Inferior parietal cortex (tissue), 1 donor: ENCODE results near the gene RCSD1.
"Not testable (repeated sequence)": the region's sequence is repeated elsewhere in the genome, so short reads cannot be mapped to it uniquely, and the experiment has no call there.

ENCODE experiments used
- DNase-seq: peaks from one replicate; pipeline ENCODE4 v3.0.0-alpha.2; 2016; ENCODE audit errors: extremely low spot score

RCSD1 gene

GRCh38 chr1:167715157-167715999, 85.3 kb downstream of the RCSD1 start:
- peak; percentile 98 for DNase-seq

DNA sequence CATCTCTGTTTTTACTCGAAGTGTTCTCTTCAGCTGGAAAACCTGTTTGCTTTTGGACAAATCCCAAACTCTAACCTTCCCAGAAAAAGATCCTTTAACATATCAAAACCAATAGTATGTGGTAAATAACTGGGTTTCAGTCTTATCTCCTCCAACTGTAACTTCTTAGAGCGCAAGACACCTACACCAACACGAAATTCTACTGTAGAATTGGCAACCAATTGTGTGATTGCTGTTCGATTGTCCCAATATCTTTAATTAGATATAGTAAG, 85.9 kb downstream of the RCSD1 start:
- DNase-seq = peak; percentile 36

DNA sequence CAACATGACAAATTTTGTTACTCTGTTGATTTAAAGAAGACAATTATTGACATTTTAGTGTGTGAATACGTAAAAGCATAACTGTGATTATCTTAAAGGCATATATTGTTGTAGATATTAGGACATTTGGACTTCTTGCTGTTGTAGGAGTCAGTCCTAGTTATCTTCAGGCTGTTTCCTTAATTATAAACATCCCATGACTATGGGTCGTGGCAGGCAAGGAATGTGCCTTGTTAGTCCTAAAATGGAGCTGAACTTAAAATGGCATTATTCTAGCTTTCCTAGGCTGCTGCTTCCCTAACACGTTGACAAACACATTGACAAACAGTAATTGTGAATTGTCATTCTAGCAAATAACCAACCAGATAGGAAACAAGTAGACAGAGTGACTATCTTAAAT, 87.3 kb downstream of the RCSD1 start:
- DNase-seq = no peak

DNA sequence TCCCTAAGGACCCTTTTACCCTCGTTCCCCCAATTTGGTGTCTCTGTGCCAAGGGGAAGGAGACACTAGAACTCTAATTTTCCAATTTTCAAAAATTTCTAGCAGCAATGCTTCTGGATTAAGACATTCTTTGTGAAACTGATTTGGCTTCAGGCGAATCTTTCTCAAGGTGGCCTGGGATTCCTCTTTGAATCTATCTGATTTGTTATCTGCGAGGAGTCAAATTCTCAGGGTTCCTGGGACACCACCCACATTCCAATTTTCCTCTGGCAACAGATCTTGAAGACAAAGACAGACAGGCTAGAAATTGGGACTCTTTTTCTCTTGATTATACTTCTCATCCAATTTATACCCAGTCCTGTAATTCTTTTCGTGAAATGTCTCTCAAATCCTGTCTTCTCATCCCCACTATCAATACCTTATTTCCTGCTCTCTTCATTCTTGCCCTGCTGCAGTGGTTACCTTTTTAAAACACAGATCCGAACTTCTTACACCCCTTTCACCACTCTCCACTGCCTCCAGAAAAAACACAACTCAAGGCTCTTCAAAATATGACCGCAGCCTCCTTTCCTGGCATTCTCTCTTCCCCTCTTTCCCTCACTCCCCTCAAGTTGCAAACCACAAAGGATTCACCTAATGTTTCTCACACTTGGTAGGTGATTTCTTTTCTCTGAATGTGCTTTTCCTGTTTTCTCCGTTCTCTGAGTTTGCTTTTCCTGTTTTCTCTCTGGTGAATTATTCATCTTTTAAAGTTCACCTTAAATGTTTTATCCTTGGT, 89.1 kb downstream of the RCSD1 start:
- DNase-seq = no peak

GRCh38 chr1:167719715-167720421, 89.8 kb downstream of the RCSD1 start:
- DNase-seq = not testable (repeated sequence)

DNA sequence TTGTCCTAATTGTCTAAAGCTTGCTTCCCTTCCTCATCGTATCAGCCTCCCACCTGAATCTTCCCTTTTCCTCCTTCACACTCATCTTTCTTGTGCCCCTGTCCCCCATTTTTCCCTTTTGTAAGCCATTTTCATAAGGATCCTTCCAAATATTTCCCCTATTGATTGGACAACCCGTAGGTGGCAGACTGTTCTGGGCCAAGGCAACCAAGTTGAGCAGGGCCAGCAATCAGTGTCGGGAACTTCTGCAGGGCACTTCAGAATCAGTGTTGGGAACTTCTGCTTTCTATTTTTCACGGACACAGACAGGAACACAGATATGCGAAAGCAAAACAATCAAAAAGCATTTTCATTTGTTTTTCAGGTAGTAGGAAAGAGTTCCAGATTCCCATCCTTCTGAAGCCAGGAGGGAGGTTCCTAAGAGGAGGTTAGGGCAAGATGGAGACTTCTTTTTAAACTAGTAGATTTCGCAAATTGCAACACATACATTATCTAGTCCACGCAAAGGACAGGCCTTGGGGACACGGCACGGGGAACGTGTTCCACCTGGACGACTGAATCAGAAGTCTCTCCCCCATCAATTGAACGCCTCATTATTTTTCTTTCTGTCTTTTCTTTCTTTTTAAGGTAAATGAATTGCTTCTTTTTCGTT, 91.1 kb downstream of the RCSD1 start:
- peak; percentile 73 for DNase-seq

- DNase-seq = peak; percentile 96
Measured at GRCh38 chr1:167721617-167722151, 91.7 kb downstream of the RCSD1 start, which contains the start of gene MPZL1. MPZL1 (plus strand) TSS chr1:167721982; CDS start chr1:167722152, 170 bp downstream.

DNA sequence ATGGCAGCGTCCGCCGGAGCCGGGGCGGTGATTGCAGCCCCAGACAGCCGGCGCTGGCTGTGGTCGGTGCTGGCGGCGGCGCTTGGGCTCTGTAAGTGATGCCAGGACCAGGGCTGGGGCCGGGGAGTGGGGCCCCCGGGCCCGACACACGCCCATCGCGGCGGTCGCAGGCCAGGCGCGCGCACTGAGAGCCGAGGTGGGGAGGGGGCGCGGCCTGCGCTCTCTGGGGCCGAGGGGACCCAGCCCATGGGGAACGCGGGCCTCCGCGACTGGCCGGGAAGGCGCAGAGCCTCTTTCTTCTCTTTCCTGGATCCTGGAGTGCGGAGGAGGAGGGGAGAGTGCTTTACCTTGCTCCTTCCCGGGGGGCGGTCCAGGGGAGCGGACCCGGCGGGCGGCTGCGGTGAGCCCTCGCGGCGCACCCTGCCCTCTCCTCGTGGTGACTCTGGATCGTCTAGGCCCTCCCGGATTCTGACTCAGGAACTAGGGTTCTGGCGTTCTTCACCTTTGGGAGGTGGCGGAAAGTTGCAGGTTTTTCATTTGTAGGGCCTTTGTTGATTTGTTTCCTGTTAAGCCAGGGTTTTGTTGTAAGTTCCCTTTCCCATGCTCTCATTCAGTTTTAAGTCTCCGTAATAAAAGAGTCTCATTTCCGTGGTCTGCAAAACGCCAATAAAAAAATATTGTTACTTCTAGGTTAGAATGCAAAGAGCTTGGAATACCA, 92.3 kb downstream of the RCSD1 start:
- DNase-seq = no peak

- DNase-seq = no peak
Measured at GRCh38 chr1:167722870-167723251, 92.8 kb downstream of the RCSD1 start.

DNA sequence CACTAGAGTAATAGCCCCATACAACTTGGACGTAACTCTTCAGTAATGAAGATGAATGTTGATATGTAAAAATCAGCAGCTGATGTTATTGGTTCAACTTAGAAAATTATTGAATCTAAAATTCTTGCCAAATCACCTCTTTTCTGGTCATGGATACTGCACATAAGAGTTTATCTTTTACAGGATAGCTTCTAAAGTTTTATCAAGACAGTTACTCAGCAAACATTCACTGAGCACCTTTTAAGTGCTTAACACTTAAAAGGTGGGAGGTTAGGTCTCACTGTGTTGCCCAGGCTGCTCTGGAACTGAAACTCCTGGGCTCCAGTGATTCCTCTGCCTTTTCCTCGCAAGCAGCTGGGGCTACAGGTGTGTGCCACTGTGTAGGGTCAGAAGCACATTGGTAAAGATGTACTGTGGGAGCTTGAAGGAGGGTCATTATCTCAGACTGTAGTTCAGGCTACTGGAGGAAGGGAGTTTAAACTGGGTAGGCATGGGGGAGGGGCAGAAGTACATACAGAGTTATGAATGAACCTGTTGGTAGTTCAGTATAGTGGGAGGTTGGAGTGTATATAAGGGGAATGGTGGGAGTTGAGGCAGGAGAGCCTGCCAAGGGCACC, 93.8 kb downstream of the RCSD1 start:
- DNase-seq = no peak

- no peak for DNase-seq
Measured at GRCh38 chr1:167726008-167726407, 96.0 kb downstream of the RCSD1 start.

DNA sequence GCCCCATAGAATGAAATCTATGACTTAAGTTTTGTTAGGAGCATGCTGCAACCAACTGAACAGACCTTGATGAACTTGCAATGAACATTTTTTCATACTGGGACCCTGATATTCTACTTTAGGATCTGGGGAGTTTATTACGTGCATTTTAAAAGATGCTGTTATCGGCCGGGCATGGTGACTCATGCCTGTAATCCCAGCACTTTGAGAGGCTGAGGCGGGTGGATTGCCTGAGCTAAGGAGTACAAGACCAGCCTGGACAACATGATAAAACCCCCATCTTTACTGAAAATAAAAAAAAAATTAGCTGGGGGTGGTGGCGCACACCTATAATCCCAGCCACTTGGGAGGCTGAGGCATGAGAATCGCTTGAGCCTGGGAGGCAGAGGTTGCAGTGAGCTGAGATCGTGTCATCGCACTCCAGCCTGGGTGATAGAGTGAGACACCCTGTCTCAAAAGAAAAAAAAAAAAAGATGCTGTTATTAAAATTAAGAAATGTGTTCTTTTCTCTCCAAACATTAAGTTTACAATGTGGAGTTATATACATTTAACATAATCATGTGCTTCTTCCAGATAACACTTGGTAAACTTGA, 98.9 kb downstream of the RCSD1 start:
- no peak for DNase-seq

- DNase-seq = no peak
Measured at GRCh38 chr1:167734227-167734626, 104.2 kb downstream of the RCSD1 start.

GRCh38 chr1:167734841-167735240, 104.8 kb downstream of the RCSD1 start:
- DNase-seq = no peak

DNA sequence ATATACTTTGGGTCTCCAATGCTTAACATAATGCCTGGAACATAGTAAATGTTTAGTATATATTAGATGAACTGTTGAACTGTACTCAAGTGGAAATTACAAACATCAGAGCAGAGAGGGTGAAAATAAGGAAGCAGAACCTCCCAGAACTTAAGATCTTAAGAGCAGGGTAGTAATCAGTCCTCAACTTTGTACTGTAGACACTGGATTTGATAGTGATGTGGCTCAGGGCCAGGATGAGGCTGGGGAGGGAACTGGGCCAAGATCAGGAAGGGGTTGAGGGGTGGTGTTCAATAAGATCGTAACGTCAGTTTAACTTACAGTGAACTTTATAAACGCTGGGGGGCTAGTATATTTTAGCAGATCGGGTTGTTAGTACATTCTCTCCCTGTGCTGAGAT, 107.1 kb downstream of the RCSD1 start:
- no peak for DNase-seq

GRCh38 chr1:167738158-167738557, 108.1 kb downstream of the RCSD1 start:
- no peak for DNase-seq

DNA sequence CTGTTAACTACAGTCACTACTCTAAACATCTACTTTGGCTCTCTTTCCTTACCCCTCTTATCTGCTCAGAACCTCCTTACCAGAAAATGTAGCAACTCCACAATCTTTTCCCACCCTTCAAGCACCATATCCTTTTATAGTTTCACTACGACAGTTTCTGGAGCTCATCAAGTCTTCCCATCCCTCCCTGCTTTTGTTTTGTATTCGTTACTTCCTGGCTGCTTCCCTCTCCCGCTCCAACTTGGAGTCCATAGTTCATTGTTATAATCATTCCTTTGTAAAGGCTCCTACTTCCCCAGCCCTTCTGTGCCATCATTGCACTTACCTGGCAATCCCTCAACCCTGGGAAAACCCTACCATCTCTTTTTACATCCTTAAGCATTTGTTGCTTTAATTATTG, 109.7 kb downstream of the RCSD1 start:
- DNase-seq = no peak

- DNase-seq = not testable (repeated sequence)
Measured at GRCh38 chr1:167741103-167741502, 111.1 kb downstream of the RCSD1 start.

GRCh38 chr1:167742392-167743057, 112.5 kb downstream of the RCSD1 start:
- DNase-seq = not testable (repeated sequence)

DNA sequence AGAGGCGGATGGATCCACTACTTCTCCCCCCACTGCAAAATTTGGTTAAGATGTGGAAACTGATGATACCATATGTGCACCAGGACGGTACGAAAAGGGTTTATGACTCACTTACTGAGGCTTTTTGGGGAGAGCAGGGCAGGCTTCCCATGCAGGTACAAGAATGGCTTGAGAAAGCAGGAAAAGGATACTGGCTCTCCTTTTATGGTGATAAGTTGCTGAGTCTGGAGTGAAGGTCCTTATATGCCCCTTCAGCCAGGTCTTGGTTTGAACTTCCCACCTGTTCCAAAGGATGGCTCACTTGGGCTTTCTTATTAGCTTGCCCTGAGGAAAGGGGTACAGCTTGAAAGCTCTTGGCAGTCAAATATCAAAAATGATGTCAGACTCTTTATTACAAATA, 114.9 kb downstream of the RCSD1 start:
- no peak for DNase-seq
